OCI-LY7 (cell line): ENCODE measurements around the gene PITPNC1. TPM values are rescaled to one million over a fixed set of nuclear protein-coding genes. Genes with fewer than 3 reads are reported as not detected.

Experiments
- BruUV-seq: library from RNA; stranded (reverse); fragments of 400-500 nt; replicated peaks from 2 replicates; lab custom pipeline; 2021; lab: Mats Ljungman, UMichigan
- CTCF ChIA-PET: fragments of 300-600 bp; sonication (Branson Sonifier 250); formaldehyde crosslinking; loops from one replicate; lab custom pipeline; 2022; ENCODE audit warnings: antibody characterized with exemption; ENCODE audit not compliant: unreplicated experiment; lab: Charles Lee
- POLR2A ChIA-PET: fragments of 300-600 bp; sonication (Branson Sonifier 250); formaldehyde crosslinking; loops from one replicate; lab custom pipeline; 2022; ENCODE audit warnings: antibody characterized with exemption; lab: Charles Lee
- DNase-seq: peaks from one replicate; pipeline ENCODE4 v3.0.0-alpha.2; 2015; ENCODE audit warnings: low spot score
- H2AFZ ChIP-seq: fragments of 200-600 bp; sonication (generic), shearing (Covaris generic); 2 replicates; pipeline ENCODE4 v1.6.1; 2014; ENCODE audit warnings: mild to moderate bottlenecking, antibody characterized with exemption, low read length, moderate library complexity
- H3K27ac ChIP-seq: fragments of 200-600 bp; sonication (generic); 2 replicates; pipeline ENCODE4 v1.5.1; 2014; ENCODE audit warnings: mixed run types, low read depth, mild to moderate bottlenecking, moderate library complexity, low read length, inconsistent platforms; ENCODE audit not compliant: poor library complexity, severe bottlenecking
- H3K36me3 ChIP-seq: fragments of 200-600 bp; sonication (generic); 2 replicates; pipeline ENCODE4 v1.6.1; 2014; ENCODE audit warnings: mild to moderate bottlenecking, antibody characterized with exemption, low read length, moderate library complexity, mixed read lengths; ENCODE audit not compliant: insufficient read depth
- H3K4me1 ChIP-seq: fragments of 200-600 bp; sonication (generic); 2 replicates; pipeline ENCODE4 v1.5.1; 2014; ENCODE audit warnings: mild to moderate bottlenecking, low read length; ENCODE audit not compliant: insufficient read depth, poor library complexity, severe bottlenecking
- H3K4me2 ChIP-seq: fragments of 200-600 bp; sonication (generic); 2 replicates; pipeline ENCODE4 v1.6.1; 2014; ENCODE audit warnings: mild to moderate bottlenecking, low read length
- H3K4me3 ChIP-seq: fragments of 200-600 bp; sonication (generic); 2 replicates; pipeline ENCODE4 v1.5.1; 2014; ENCODE audit warnings: mild to moderate bottlenecking, low read depth, low read length; ENCODE audit not compliant: poor library complexity, severe bottlenecking
- H3K79me2 ChIP-seq: fragments of 200-600 bp; sonication (generic); 2 replicates; pipeline ENCODE4 v1.6.1; 2016; ENCODE audit warnings: low read depth, mild to moderate bottlenecking, low read length, moderate library complexity, mixed read lengths; ENCODE audit not compliant: insufficient read depth
- H3K9me2 ChIP-seq: fragments of 200-600 bp; sonication (generic); 2 replicates; pipeline ENCODE4 v1.6.1; 2016; ENCODE audit warnings: mild to moderate bottlenecking, low read length, mixed read lengths; ENCODE audit not compliant: insufficient read depth
- H3K9me3 ChIP-seq: fragments of 200-600 bp; sonication (generic); 2 replicates; pipeline ENCODE4 v1.6.1; 2014; ENCODE audit warnings: mild to moderate bottlenecking, mixed run types, low read length, mixed read lengths
- H4K20me1 ChIP-seq: fragments of 200-600 bp; sonication (generic); 2 replicates; pipeline ENCODE4 v1.6.1; 2014; ENCODE audit warnings: mild to moderate bottlenecking, antibody characterized with exemption, low read length, moderate library complexity, mixed read lengths; ENCODE audit not compliant: insufficient read depth
- EZH2phosphoT487 ChIP-seq: fragments of 200-600 bp; sonication (generic); IDR thresholded peaks from 2 replicates; pipeline ENCODE4 v1.6.1; 2018; ENCODE audit warnings: low read depth, borderline replicate concordance, mild to moderate bottlenecking, mixed run types, antibody characterized with exemption, low read length, moderate library complexity, mixed read lengths
- intact Hi-C: fragments of 100-400 bp; cut with micrococcal nuclease; formaldehyde crosslinking; loops from one replicate; pipeline ENCODE4 v1.10.0; 2022; ENCODE audit not compliant: unreplicated experiment
- total RNA-seq, 2 experiments: library from RNA; depleted of rRNA in 1 of 2; stranded (reverse); fragments of >200 nt in 1 of 2; shearing (Covaris generic) in 1 of 2; gene quantifications; 2 replicates each; pipeline ENCODE4 v1.2.3, GENCODE V29; 2014 to 2022
- TF ChIP-seq, protein P1 (sequence below): fragments of 200-600 bp; sonication (generic); conservative IDR thresholded peaks from 2 replicates; pipeline ENCODE4 v1.5.1; 2014; ENCODE audit warnings: mild to moderate bottlenecking, antibody characterized with exemption, low read length, moderate library complexity, mixed read lengths

The PITPNC1 gene
- total RNA-seq, 2 experiments from 2014 or later = 14.3 to 21.1 TPM

DNA sequence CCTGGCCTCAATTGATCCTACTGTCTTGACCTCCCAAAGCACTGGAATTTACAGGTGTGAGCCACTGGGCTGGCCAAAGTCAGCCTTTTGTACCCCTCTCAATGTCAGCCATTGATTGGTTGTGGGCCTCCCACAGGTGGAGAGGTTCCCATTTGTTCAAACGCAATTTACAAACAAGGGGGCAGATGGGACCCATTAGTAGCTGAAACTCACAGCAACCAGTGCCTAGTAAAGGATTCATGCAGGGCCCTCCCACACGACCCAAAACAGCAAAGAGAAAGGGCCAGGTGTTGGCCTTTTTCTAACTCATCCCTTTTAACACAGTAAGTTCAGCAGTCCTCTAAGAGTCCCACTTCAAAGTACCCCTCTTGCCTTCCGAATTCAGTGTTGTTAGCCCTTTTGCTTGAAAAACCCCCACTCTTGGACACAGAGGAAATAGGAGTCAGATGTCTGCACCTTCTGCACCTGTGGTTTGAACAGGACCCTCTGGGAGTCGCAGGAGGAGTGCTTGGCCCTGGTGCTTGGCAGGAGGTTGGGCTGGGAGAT lies 89.2 kb downstream of the PITPNC1 start:
- H3K4me1 ChIP-seq = peaks cover 46% of the 10 kb centered on the region
- H3K4me3 ChIP-seq = peak overlapping the region; percentile 2
- H3K27ac ChIP-seq = peak overlapping the region; percentile 89
- CTCF ChIA-PET = no interaction called here
- H3K36me3 ChIP-seq = no peaks in the 10 kb centered on the region
- peak overlapping the region; percentile 8; the same call in 1 of the 2 replicates for H2AFZ ChIP-seq
- no peaks in the 10 kb centered on the region for H4K20me1 ChIP-seq
- intact Hi-C loops = loop anchor here (2.0 kb wide), 2 partner anchors 14 to 88 kb away; no protein-coding TSS in a partner anchor
- no peaks in the 10 kb centered on the region for H3K9me2 ChIP-seq
- H3K9me3 ChIP-seq = peaks cover 2% of the 10 kb centered on the region; the same call in 1 of the 2 replicates
- POLR2A ChIA-PET = interaction anchor here (0.6 to 4.4 kb wide), 7 partner anchors 11 to 761 kb away, joined by 3 to 33 read pairs (median 3); no protein-coding TSS in a partner anchor
- peak overlapping the region; percentile 77 for H3K4me2 ChIP-seq
- no peaks in the 10 kb centered on the region for H3K79me2 ChIP-seq
- TF ChIP-seq, protein P1, sequence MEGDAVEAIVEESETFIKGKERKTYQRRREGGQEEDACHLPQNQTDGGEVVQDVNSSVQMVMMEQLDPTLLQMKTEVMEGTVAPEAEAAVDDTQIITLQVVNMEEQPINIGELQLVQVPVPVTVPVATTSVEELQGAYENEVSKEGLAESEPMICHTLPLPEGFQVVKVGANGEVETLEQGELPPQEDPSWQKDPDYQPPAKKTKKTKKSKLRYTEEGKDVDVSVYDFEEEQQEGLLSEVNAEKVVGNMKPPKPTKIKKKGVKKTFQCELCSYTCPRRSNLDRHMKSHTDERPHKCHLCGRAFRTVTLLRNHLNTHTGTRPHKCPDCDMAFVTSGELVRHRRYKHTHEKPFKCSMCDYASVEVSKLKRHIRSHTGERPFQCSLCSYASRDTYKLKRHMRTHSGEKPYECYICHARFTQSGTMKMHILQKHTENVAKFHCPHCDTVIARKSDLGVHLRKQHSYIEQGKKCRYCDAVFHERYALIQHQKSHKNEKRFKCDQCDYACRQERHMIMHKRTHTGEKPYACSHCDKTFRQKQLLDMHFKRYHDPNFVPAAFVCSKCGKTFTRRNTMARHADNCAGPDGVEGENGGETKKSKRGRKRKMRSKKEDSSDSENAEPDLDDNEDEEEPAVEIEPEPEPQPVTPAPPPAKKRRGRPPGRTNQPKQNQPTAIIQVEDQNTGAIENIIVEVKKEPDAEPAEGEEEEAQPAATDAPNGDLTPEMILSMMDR = no peak
- TF ChIP-seq EZH2phosphoT487 = no peak
- no TSS peak for BruUV-seq
- DNase-seq = peak; percentile 55

DNA sequence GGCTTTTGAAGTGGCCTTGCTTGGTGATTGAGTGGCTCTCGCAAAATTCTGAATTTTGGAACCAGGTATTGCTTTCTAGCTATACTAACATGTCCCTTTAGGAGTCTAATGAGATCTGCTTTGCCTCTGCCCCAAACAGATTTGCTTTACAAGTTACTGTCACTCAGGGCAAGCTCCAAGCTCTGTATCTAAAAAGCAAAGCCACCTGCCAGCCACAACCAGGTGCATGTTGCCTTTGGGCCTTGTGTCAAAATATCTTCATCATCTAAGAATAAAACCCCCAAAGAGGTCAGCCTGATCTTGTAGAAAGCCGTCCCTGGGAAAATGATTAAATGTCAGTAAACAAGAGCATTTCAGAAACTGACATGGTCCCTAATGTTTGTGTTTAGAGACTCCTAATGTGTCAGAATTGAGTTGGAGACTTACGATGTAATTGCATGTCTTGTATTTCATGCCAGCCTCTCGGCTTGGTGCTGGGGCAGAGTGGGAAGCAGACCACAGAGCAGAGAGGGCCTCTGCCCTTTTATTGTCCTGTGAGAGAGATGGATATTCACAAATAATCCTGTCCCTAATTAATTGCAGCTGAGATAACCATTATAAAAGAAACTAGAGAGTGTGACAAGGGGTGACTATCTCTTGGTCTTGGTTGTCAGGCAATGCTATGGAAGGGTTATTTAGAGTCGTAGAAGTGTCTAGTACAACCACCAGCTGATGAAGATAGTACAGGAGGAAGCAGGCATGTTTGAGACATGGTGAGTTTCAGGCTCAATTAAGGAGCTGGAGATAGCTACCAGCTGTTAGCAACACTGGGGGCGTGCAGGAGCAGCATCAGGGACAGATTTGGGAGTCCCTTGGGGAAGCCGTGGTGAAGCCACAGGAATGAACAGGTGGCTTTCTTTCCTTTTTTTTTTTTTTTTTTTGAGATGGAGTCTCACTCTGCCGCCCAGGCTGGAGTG lies 90.7 kb downstream of the PITPNC1 start:
- TF ChIP-seq, protein P1 = no peak
- no peak for TF ChIP-seq EZH2phosphoT487
- Histone ChIP-seq H3K4me1 (peaks cover 46% of the 10 kb centered on the region), H3K9me2 (no peaks in the 10 kb centered on the region), H3K79me2 (no peaks in the 10 kb centered on the region), H3K27ac (peak overlapping the region; percentile 89), H3K9me3 (peaks cover 10% of the 10 kb centered on the region; the same call in 1 of the 2 replicates), H4K20me1 (no peaks in the 10 kb centered on the region), H3K36me3 (no peaks in the 10 kb centered on the region), H3K4me3 (peak overlapping the region; percentile 48), H3K4me2 (peak overlapping the region; percentile 77), H2AFZ (0 out of 2 replicates have a peak overlapping the region, but pooled peaks have one; percentile 6)
- CTCF ChIA-PET = no interaction called here
- POLR2A ChIA-PET = interaction anchor here (0.7 to 4.4 kb wide), 3 partner anchors 13 to 99 kb away, joined by 3 to 33 read pairs (median 3); no protein-coding TSS in a partner anchor
- intact Hi-C loops = loop anchor here (2.0 kb wide), 2 partner anchors 15 to 89 kb away; no protein-coding TSS in a partner anchor
- no TSS peak for BruUV-seq
- DNase-seq = peak; percentile 83
